ENCODE measurements around the gene AKNAD1.

DNA sequence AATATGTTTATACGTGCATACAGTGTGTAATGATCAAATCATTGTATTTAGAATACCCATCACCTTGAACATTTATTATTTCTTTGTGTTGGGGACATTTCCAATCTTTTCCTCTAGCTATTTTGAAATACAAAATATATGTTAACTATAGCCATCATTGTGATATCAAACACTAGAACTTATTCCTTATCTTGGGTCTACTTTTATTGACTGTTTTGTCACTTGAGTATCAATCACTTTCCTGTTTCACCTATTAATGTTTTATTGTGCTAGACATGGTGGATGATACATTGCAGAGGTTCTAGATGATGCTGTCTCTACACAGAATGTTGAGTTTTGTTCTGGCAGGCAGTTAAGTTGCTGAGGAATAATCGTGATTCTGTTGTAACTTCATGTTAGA is 64.5 kb downstream of the AKNAD1 start:
- no peak for TF ChIP-seq EZH2 (IDR thresholded peaks at IDR 0.05; ENCODE audit: borderline replicate concordance, low read depth, low read length, poor library complexity, severe bottlenecking)
- TF ChIP-seq, protein P1, sequence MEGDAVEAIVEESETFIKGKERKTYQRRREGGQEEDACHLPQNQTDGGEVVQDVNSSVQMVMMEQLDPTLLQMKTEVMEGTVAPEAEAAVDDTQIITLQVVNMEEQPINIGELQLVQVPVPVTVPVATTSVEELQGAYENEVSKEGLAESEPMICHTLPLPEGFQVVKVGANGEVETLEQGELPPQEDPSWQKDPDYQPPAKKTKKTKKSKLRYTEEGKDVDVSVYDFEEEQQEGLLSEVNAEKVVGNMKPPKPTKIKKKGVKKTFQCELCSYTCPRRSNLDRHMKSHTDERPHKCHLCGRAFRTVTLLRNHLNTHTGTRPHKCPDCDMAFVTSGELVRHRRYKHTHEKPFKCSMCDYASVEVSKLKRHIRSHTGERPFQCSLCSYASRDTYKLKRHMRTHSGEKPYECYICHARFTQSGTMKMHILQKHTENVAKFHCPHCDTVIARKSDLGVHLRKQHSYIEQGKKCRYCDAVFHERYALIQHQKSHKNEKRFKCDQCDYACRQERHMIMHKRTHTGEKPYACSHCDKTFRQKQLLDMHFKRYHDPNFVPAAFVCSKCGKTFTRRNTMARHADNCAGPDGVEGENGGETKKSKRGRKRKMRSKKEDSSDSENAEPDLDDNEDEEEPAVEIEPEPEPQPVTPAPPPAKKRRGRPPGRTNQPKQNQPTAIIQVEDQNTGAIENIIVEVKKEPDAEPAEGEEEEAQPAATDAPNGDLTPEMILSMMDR (conservative IDR thresholded peaks at IDR 0.05; ENCODE audit: low read depth, low read length), result no peak
